GM18526 (cell line): ENCODE results near the gene C12orf57.

Source experiments
- POLR2A ChIP-seq: IDR thresholded peaks from 3 replicates; pipeline ENCODE4 v1.6.1; 2011; ENCODE audit not compliant: insufficient read length; ENCODE audit errors: extremely low read depth

Gene C12orf57

GRCh38 chr12:6941782-6942181 is 2.0 kb upstream of the C12orf57 start:
- no peak for TF ChIP-seq POLR2A

- no peak for TF ChIP-seq POLR2A
Measured at GRCh38 chr12:6942331-6942665, 1.5 kb upstream of the C12orf57 start.

GRCh38 chr12:6943389-6943721 is 467 bp upstream of the C12orf57 start:
- TF ChIP-seq POLR2A = no peak

GRCh38 chr12:6944381-6945186 is 762 bp downstream of the C12orf57 start:
- no peak for TF ChIP-seq POLR2A

GRCh38 chr12:6945613-6946012 is 1.8 kb downstream of the C12orf57 start:
- no peak for TF ChIP-seq POLR2A

GRCh38 chr12:6946033-6946919 is 2.5 kb downstream of the C12orf57 start:
- TF ChIP-seq POLR2A = peak; percentile 52

GRCh38 chr12:6946920-6947374 is 3.1 kb downstream of the C12orf57 start:
- no peak for TF ChIP-seq POLR2A

- no peak for TF ChIP-seq POLR2A
Measured at GRCh38 chr12:6947615-6948014, 3.8 kb downstream of the C12orf57 start.

GRCh38 chr12:6948873-6949594 is 5.2 kb downstream of the C12orf57 start:
- no peak for TF ChIP-seq POLR2A

GRCh38 chr12:6950401-6950801 is 6.6 kb downstream of the C12orf57 start:
- TF ChIP-seq POLR2A = no peak

- TF ChIP-seq POLR2A = peak; percentile 94
Measured at GRCh38 chr12:6950811-6951540, 7.2 kb downstream of the C12orf57 start, which contains the start of gene PTPN6. Gene PTPN6, plus strand, starts transcription at chr12:6951356. Its CDS starts 157 bp downstream, at chr12:6951513.

- no peak for TF ChIP-seq POLR2A
Measured at GRCh38 chr12:6951551-6952120, 7.8 kb downstream of the C12orf57 start.

GRCh38 chr12:6952121-6952862 is 8.5 kb downstream of the C12orf57 start:
- TF ChIP-seq POLR2A = peak; percentile 46

- TF ChIP-seq POLR2A = no peak
Measured at GRCh38 chr12:6952863-6953441, 9.1 kb downstream of the C12orf57 start.
